ENCODE data around the gene CBX7. TPM values are rescaled to one million over a fixed set of nuclear protein-coding genes. Genes with fewer than 3 reads are reported as not detected.
A peak's percentile ranks its signal among the peaks of the same experiment; 100 is the strongest.

Gene CBX7
- 10 to 100 TPM; 54.5 to 63.7 TPM for total RNA-seq
- long read RNA-seq, full-length matches to known transcripts = 1 of 27 reads
- long read RNA-seq, partial matches to known transcripts = 1 of 27 reads
- long read RNA-seq, other reads (novel, unspliced or antisense) = 25 of 27 reads

DNA sequence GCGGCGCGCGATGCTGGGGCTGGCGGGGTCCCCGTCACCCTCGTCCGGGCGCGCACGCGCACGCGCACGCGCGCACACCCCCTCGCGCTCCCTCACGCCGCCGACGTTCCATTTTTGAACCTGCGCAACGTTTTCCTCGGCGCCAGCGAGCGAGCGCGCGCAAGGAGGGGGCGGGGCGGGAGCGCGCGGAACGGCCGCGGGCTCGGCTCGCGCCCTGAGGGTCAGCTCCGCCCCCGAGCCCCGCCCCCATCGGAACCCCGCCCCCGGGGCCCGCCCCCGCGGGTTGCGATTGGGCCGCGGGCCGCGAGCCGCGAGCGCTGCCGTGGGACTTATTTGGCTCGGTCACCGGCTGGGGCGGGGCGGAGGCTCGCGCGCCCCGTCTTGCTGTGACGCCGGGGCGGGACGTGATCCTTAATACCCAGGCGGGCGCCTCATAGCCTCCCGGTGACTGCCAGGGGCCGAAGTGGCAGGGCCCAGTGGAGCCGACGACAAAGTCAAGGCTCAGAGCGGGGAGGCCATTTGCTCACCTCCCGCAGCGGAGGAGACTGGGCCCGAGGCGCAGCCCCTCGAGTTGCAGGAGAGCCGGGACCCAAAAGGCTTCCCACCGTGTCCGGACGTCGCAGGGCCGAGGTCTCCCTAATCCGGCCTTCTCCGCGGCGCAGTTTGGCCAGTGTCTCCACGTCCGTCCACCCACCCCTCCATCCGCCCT, at the start of gene CBX7:
Gene CBX7 (minus strand): TSS at position 170 of the 709 bp plus-strand sequence. CDS start 236 bp downstream, outside the sequence.
- peak; percentile 94 to 95 for ATAC-seq
- peak; percentile 96 for DNase-seq
- intact Hi-C loops (cut with DNase I) = loop anchor here in 1 of 2 donors (5.0 kb wide), 1 partner anchor 165 kb away; the partner anchor contains the start of gene RPL3

DNA sequence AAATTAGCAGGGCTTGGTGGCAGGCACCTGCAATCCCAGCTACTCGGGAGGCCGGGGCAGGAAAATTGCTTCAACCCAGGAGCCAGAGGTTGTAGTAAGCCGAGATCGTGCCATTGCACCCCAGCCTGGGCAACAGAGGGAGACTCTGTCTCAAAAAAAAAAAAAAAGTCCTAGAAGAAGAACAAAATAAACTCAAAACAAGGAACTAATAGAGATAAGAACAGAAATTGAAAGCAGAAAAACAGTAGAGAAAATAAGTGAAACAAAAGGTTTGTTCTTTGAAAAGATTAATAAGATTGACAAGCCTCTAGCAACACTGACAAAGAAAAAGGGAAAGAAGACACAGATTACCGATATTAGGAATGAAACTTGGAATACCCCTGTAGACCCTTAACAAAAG, 45.1 kb upstream of the CBX7 start:
- ATAC-seq (no peak), DNase-seq (no peak)
- intact Hi-C loops (cut with DNase I) = no loop called here

DNA sequence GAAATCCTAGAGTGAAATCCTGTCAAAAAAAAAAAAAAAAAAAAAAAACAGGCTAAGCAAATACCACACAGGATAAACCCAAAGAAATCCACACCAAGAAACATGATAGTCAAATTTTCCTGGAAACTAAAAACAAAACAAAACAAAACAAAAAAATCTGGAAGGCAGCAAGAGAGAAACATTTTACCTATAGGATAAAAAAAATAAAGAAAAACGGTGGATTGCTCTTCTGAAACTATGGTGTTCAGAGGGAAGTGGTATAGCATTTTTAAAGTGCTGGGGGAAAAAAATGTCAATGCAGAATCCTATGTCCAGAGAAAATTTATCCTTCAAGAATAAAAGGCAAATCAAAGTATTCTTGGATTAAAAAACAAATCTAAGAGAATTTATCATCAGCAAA, 41.6 kb upstream of the CBX7 start:
- DNase-seq (no peak), ATAC-seq (no peak)
- intact Hi-C loops (cut with DNase I) = no loop called here

DNA sequence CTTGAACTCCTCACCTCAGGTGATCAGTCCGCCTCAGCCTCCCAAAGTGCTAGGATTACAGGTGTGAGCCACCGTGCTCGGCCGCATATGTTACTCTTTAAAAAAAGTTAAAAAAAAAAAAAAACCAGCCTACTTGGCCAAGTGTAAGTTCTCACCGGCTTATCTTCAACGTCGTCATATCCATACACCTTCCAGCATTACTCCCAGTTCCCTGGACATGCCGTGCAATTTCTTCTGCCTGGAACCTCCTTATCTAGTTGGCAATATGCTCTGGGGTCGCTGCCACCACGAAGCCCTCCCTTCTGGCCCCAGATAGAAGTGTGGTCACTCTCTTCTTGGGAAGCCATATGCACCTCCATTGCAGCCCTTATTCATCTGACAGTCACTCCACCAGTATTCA, 36.3 kb upstream of the CBX7 start:
- DNase-seq = no peak
- intact Hi-C loops (cut with DNase I) = no loop called here
- ATAC-seq = no peak

DNA sequence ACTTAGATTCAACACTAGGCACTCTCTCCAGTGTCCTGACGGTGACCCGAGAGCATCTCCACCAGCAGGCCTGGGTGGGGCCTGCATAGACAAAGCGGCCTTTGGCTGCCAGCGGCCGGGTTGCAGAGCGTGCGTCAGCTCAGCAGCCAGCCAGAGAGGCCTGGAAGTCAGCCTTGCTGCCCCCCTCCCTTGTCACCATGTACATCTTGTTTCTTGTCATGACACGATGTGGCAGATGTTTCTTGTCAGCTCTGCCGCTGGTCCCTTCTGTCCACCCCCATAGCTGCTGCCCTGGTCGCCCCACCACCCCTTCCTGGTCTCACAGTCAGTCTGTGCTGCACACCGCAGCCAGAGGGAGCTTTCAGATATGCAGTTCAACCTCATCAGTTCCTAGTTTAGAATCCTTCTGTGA, 33.1 kb upstream of the CBX7 start:
- peak; percentile 91 to 94 for ATAC-seq
- DNase-seq = peak; percentile 90
- intact Hi-C loops (cut with DNase I) = loop anchor here in 1 of 2 donors (2.0 kb wide), 1 partner anchor 51 kb away; no protein-coding TSS in a partner anchor

DNA sequence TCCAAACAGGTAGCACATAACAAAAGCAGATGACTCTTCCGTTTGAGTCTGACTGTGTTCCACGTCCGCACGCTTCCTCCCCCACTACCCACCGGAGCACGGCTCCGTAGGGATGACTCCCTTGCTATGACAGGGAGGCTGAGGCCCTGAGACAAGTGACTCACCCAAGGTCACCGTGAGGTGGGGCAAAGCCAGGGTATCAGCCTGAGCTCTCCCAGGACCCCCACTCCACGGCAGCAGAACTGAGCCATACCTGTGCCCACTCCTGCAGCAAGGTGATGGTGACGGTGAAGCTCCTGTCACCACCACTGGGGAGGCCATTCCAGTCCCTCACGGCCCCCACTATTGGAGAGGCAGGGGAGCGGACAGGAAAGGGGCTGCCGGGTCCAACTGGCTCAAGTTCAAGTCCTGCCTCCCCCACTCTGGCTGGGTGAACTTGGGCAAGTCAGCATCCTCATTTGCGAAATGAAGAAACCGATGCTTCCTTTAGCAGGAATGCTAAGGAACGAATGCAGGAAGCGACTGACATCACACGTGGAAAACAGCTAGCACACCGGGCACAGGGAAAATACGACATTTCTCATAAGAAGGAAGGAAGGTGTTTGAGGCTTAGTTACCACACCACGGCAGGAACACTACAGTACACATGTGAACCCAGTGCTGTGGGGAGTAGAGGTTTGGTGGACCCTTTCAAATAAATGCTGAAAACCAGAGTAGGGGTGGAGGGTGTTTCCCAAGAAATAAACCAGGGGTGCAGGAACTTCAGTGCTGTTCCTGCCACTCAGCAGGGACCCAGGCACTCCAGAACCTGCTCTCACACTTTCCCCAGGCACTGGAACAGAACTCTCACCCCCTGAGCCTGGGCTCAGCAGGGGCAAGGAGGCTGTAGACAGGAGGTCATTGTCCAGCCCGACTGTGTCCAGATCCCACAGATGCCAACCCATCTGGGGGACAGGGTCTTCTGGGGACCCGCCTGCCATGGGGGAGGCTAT, 32.4 kb upstream of the CBX7 start:
- DNase-seq (peak; percentile 32), ATAC-seq (peak in 1 of 2 donors; percentile 31)
- intact Hi-C loops (cut with DNase I) = loop anchor here in 1 of 2 donors (2.0 kb wide), 1 partner anchor 52 kb away; no protein-coding TSS in a partner anchor

DNA sequence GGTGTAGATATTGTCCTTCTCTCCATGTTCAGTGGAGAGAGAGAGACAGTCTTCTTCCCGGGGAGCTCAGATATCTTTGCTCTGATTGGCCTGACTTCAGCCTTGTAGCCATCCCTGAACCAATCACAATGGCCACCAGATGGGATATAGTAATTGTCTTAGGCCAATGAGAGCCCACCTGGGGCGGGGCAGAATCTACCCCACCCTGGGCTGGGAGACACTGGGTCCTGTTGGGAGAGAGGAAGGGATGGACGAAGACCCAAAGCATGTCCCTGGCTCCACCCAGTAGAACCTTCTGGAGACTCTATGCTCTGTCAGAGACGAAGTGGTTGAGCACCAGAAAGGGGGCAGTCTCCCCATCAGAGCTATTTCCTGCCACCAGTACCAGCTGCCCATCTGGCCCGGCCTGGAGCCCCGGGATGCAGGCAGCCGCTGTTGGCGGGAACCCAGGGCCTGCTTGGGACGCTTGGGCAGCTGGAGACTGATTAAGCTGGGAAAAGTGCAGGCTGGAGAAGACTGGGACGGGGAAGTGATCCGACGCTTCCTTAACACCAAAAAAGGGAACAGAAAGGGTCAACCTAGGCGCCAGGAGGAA, 31.6 kb upstream of the CBX7 start:
- DNase-seq = peak; percentile 54
- intact Hi-C loops (cut with DNase I) = loop anchor here in 1 of 2 donors (2.0 kb wide), 1 partner anchor 53 kb away; no protein-coding TSS in a partner anchor

DNA sequence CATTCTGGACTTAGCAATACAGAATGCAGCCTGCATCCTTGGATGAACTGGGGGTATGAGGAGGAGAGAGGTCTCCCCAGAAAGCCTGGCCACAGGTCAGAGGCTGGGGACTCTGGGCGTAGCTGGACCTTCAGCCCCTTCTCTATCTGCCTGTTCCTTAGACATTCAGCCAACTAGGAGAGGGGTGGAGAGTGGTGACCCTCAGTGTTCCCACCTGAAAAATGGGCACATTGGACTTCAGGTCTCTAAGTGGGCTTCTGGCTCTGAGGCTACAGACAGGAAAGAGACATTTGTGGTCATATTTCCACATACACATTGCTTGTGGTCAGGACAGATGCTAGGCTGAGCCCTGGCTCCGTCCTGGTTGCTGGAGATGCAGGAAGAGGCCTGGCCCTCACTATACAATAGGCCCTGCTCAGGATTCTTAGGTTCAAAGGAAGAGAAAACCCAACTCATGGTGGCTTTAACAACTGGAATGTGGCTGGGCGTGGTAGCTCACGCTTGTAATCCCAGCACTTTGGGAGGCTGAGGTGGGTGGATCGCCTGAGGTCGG, 30.1 kb upstream of the CBX7 start:
- intact Hi-C loops (cut with DNase I) = no loop called here
- ATAC-seq (no peak), DNase-seq (no peak)

More for the DNA sequence above, 31.6 kb upstream of the CBX7 start:
- peak; percentile 43 to 56 for ATAC-seq

DNA sequence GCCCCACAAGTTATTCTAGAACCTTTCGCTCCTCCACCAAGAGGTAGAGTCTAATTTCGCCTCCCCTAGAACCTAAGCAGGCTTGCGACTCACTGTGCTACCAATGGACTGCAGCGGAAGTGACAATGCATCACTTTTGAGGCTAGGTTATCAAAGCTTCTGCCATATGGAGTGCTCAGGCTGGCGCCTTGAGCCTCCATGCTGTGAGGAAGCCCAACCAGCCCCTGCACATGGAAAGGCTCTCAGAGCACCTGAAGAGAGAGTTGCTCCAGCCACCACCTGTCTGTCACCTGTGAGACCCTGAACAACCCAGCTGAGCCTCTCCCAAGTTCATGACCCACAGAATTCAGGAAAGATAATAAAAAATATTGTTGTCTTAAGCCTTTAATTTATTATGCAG, 29.3 kb upstream of the CBX7 start:
- intact Hi-C loops (cut with DNase I) = no loop called here
- no peak for DNase-seq

DNA sequence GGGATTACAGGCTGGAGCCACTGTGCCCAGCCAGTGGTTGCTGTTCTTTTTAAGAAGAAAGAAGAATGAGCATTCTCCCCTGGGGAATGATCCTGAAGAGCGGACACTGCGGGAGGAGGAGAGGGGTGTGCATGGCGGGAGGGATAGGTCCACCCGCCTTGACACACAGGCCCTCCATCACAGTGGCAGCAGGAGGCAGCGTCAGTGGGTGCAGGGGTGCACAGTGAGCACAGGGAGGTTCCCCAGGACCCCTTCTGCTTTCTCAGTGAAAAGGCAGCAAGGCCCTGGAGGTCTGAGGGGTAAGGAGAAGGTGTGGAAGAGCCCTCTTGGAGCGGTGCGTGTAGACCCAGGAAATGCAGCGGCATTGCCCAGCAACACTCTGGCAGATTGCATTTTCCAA, 28.9 kb upstream of the CBX7 start:
- intact Hi-C loops (cut with DNase I) = no loop called here
- ATAC-seq (no peak), DNase-seq (no peak)

More for the DNA sequence above, 29.3 kb upstream of the CBX7 start:
- no peak for ATAC-seq

DNA sequence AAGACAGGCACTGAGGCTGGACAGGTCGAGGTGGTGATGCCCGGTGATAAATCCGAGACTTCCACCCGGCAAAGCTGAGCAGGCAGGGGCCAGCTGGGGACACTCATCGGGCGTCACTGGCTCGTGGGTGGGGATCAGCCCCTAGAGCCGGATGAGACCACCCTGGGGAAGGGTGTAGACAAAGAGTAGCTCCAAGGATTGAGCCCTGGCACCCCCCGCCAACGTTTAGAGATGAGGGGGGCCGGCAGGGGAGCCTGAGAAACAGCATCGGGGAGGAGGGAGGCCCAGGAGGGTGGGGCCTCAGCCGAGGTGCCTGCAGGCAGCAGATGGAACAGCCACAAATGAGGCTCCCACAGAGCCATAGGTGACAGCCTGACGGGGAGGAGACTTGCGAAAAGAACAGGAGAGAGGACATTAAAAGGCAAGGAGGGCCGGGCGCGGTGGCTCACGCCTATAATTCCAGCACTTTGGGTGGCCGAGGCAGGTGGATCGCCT, 27.4 kb upstream of the CBX7 start:
- intact Hi-C loops (cut with DNase I) = loop anchor here in 1 of 2 donors (10.0 kb wide), 1 partner anchor 55 kb away; no protein-coding TSS in a partner anchor
- no peak for ATAC-seq
- no peak for DNase-seq

DNA sequence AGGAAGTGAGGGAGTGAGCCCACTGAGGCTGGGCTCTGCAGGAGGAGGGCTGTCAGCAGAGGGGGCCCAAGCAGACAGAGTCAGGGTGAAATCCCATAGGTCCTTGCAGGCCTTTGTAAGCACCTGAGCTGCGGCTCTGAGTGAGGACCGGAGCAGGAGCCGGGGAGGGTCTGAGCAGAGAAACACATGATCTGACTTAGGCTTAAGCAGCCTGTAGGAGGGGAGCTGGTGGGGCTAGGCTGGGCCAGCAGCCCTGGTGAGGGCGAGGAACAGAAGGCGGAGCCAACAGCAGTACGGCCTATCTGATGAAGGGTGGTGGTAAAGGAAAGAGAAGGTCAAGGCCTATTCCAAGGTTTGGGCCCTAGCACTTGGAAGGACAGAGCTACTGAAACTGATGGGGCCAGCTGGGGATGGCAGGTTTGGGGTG, 26.9 kb upstream of the CBX7 start:
- ATAC-seq (no peak), DNase-seq (no peak)
- intact Hi-C loops (cut with DNase I) = loop anchor here in 1 of 2 donors (10.0 kb wide), 1 partner anchor 55 kb away; no protein-coding TSS in a partner anchor

DNA sequence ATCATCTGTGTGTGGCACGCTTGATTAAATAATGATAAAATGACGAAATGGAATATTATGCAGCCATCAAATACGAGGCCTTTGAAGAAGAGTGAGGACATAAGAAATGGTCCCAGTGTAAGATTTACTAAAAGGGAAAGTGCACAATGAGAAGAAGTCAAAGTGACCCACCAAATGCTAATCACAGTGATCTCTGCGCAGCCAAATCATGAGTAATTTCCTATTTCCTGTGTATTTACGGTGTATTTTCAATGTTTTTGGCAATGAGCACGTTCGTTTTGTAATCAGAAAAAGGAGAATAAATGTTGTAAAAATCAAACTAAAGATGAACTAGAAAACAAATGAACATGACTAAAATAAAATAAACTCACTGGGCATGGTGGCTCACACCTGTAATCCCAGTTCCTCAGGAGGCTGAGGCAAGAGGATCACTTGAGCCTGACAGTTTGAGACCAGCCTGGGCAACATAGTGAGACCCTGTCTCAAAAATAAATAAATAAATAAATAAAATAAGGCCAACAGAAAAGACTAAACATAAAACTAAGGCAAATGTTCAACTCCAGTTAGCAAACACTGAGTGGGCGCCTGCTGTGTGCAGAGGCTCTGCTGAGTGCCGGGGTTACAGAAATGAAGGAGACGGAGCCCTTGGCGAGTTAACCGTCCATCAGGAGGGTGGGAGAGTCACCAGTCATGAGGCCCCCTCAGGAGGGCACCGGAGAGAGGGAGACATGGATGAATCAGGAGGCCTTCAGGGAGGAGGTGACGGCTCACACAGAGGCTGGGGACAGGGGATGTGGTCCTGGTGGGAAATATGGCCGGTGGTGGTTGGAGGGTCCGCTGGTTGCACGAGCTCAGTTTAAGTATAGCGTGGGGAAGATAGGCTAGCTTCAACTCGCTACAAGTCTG, 26.0 kb upstream of the CBX7 start:
- ATAC-seq = no peak
- DNase-seq = no peak
- intact Hi-C loops (cut with DNase I) = loop anchor here in 1 of 2 donors (10.0 kb wide), 1 partner anchor 56 kb away; no protein-coding TSS in a partner anchor

DNA sequence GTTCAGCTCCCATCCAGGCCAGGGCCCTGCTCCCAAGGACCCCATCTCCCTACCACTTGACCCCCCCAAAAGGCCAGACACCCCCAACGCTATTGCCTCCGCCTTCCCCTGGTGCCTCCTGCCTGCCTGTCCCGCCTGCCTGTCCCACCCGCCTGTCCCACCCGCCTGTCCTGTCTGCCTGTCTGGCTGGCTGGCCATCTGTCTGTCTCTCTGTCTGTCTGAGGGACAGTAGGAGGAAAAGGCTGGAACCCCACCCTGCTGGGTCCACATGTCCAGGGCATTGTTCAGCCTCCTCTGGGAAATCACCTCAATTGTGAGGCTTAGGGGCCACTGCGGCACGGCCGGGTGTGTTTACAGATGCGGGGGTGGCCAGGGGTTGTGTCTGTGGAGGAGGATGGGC, 25.3 kb upstream of the CBX7 start:
- ATAC-seq (no peak), DNase-seq (no peak)
- intact Hi-C loops (cut with DNase I) = loop anchor here in 1 of 2 donors (10.0 kb wide), 1 partner anchor 57 kb away; no protein-coding TSS in a partner anchor

DNA sequence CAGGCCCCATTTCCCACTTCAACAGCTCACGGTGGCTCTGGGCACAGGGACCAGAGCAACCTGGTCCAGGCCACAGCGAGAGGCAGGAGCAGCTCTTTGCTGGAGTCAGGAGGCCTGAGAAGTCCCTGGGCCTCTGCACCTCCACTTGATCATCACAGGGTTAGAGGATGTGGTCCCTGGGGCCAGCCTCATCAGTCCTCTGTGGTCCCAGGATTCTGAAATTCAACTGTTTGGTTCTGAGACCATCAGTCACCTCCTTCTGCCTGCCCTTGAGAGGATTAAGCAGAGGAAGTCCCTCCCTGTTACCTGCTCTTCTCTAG, 24.9 kb upstream of the CBX7 start:
- intact Hi-C loops (cut with DNase I) = loop anchor here in 1 of 2 donors (10.0 kb wide), 1 partner anchor 57 kb away; no protein-coding TSS in a partner anchor
- no peak for DNase-seq
- no peak for ATAC-seq

DNA sequence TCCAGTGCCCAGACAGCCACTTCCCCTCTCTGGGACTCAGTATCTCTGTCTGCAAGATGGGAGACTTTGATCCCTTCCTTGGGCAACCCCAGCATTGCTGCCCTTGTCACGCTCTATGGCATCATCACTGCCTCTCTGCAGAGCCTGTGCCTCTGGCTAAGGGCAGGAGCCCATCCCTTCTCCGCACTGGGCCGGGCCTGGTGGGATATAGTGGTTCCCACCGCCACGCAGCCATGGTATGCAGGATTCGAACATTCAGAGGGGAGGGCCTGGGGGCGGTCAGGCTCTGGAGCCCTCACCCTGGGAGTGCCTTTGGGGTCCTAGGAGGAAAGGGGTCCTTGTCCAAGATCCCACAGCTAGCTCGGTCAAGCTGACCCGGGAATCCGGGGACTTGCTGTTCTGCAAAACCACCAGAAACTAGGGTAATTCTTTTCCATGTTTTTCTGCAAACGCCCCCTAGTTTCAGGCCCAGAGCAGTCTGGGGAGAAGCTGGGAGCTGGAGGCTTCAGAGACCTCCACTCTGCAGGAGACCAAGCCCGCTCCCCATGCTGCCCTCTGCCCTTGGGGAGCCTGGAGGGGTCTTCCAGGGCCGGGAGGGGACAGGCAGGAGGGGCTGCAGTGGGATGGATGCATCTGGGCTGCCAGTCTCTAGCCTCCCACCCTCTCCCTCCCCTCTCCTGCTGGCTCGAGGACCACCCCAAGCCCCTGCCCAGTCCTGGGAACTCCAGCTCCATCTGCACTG, 24.4 kb upstream of the CBX7 start:
- ATAC-seq (no peak), DNase-seq (no peak)
- intact Hi-C loops (cut with DNase I) = loop anchor here in 1 of 2 donors (10.0 kb wide), 1 partner anchor 58 kb away; no protein-coding TSS in a partner anchor
